GM12878 (cell line): ENCODE data around the gene MUC13. TPM values are rescaled to one million over a fixed set of nuclear protein-coding genes. Genes with fewer than 3 reads are reported as not detected.

ENCODE experiments used
- ATAC-seq: fragments of 200-7000 bp; cut with Tn5 transposase; 3 replicates; pipeline ENCODE4 v1.9.1; 2020; ENCODE audit warnings: mild to moderate bottlenecking, moderate library complexity
- BruUV-seq: library from RNA; stranded (reverse); fragments of 400-500 nt; replicated peaks from 2 replicates; lab custom pipeline; 2021; lab: Mats Ljungman, UMichigan
- CTCF ChIA-PET: fragments of 300-600 bp; sonication (Branson Sonifier 250); formaldehyde crosslinking; extraction: SDS; loops from one replicate; lab custom pipeline; 2021; ENCODE audit warnings: inconsistent platforms; lab: Yijun Ruan, JAX
- POLR2A ChIA-PET: fragments of 350-600 bp; formaldehyde crosslinking; extraction: SDS; loops from one replicate; lab custom pipeline; 2021; ENCODE audit warnings: inconsistent platforms; lab: Charles Lee
- RAD21 ChIA-PET: fragments of 300-600 bp; sonication (Branson Sonifier 250); formaldehyde crosslinking; loops from one replicate; lab custom pipeline; 2023; ENCODE audit warnings: antibody characterized with exemption; ENCODE audit not compliant: unreplicated experiment; lab: Charles Lee
- SMC1A ChIA-PET: fragments of 300-600 bp; sonication (Branson Sonifier 250); formaldehyde crosslinking; loops from one replicate; lab custom pipeline; 2023; ENCODE audit not compliant: unreplicated experiment, uncharacterized antibody; lab: Charles Lee
- DNase-seq: peaks from one replicate; pipeline ENCODE4 v3.0.0-alpha.2; 2011; ENCODE audit warnings: low read depth, low spot score
- FAIRE-seq: peaks from 3 replicates; lab custom pipeline; 2011; peaks lifted over from hg19 to GRCh38; lab: Jason Lieb, UNC
- H2AFZ ChIP-seq: 2 replicates; pipeline ENCODE4 v1.6.0; 2011; ENCODE audit warnings: low read depth, low read length, control low read depth; ENCODE audit not compliant: control insufficient read depth
- H3K27ac ChIP-seq: 2 replicates; pipeline ENCODE4 v1.5.1; 2011; ENCODE audit warnings: control low read depth; ENCODE audit not compliant: control insufficient read depth, insufficient read depth
- H3K27me3 ChIP-seq, 2 experiments: replicated peaks in 1 of 2; 2 replicates each; pipeline versions ENCODE4 v1.6.0 to v1.6.1; 2011; ENCODE audit warnings: low read length in 1 of 2; ENCODE audit not compliant: control insufficient read depth in 2 of 2, insufficient read depth in 2 of 2
- H3K36me3 ChIP-seq, 2 experiments: 2 replicates each; pipeline ENCODE4 v1.5.1; 2011; ENCODE audit warnings: low read length in 1 of 2; ENCODE audit not compliant: control insufficient read depth in 2 of 2, insufficient read depth in 2 of 2
- H3K4me1 ChIP-seq: 2 replicates; pipeline ENCODE4 v1.6.1; 2011; ENCODE audit warnings: mild to moderate bottlenecking, low read length, moderate library complexity, mixed read lengths; ENCODE audit not compliant: control insufficient read depth, insufficient read depth
- H3K4me2 ChIP-seq: 2 replicates; pipeline ENCODE4 v1.6.0; 2011; ENCODE audit warnings: control low read depth; ENCODE audit not compliant: control insufficient read depth, insufficient read depth
- H3K4me3 ChIP-seq: fragments of 200-600 bp; sonication (generic); 2 replicates; pipeline ENCODE4 v1.5.1; 2016
- H3K79me2 ChIP-seq: 2 replicates; pipeline ENCODE4 v1.6.0; 2011; ENCODE audit warnings: low read length; ENCODE audit not compliant: control insufficient read depth, insufficient read depth
- H3K9ac ChIP-seq: 2 replicates; pipeline ENCODE4 v1.8.0; 2011; ENCODE audit warnings: low read length, control low read depth, mixed read lengths; ENCODE audit not compliant: control insufficient read depth, insufficient read depth
- H3K9me3 ChIP-seq: replicated peaks from 3 replicates; pipeline ENCODE4 v1.5.1; 2011; ENCODE audit warnings: mild to moderate bottlenecking, low read length; ENCODE audit not compliant: control insufficient read depth, insufficient read depth
- H4K20me1 ChIP-seq: 2 replicates; pipeline ENCODE4 v1.6.0; 2011; ENCODE audit not compliant: control insufficient read depth, insufficient read depth
- CHD1 ChIP-seq: IDR thresholded peaks from 2 replicates; pipeline ENCODE4 v1.6.1; 2012; ENCODE audit warnings: low read depth, low read length, improper control_type of control experiment
- GATAD2B ChIP-seq: fragments of 450-650 bp; conservative IDR thresholded peaks from 2 replicates; pipeline ENCODE4 v1.6.1; 2017; ENCODE audit warnings: low read depth, mild to moderate bottlenecking, moderate library complexity
- MXI1 ChIP-seq: fragments of 150-350 bp; IDR thresholded peaks from 2 replicates; pipeline ENCODE4 v1.6.1; 2011; ENCODE audit warnings: low read depth, mild to moderate bottlenecking, inconsistent platforms, low read length, improper control_type of control experiment
- NFYB ChIP-seq: IDR thresholded peaks from 2 replicates; pipeline ENCODE4 v1.6.1; 2011; ENCODE audit warnings: low read depth, mild to moderate bottlenecking, low read length, improper control_type of control experiment, moderate library complexity; ENCODE audit not compliant: insufficient read depth
- POLR2AphosphoS2 ChIP-seq: IDR thresholded peaks from 2 replicates; pipeline ENCODE4 v1.6.1; 2011; ENCODE audit warnings: low read depth, mild to moderate bottlenecking, low read length, improper control_type of control experiment, moderate library complexity
- RCOR1 ChIP-seq: conservative IDR thresholded peaks from 2 replicates; pipeline ENCODE4 v1.6.1; 2012; ENCODE audit warnings: low read depth, low read length, improper control_type of control experiment
- SMC3 ChIP-seq: IDR thresholded peaks from 2 replicates; pipeline ENCODE4 v1.6.1; 2011; ENCODE audit warnings: low read length, improper control_type of control experiment, borderline replicate concordance
- TBL1XR1 ChIP-seq: IDR thresholded peaks from 2 replicates; pipeline ENCODE4 v1.6.1; 2012; ENCODE audit warnings: low read depth, low read length, improper control_type of control experiment
- ZNF207 ChIP-seq: fragments of 450-650 bp; IDR thresholded peaks from 2 replicates; pipeline ENCODE4 v1.6.1; 2014; ENCODE audit warnings: antibody characterized with exemption, mild to moderate bottlenecking, borderline replicate concordance
- WGBS: methylation state at CpG from one replicate; pipeline ENCODE4 v1.1.6; 2016; ENCODE audit warnings: low lambda C conversion rate; ENCODE audit not compliant: insufficient replicate concordance, insufficient coverage; ENCODE audit errors: missing lambda C conversion rate; 5-methylcytosine and 5-hydroxymethylcytosine counted together
- in situ Hi-C: fragments of 300-500 bp; cut with MboI; formaldehyde crosslinking; loops from 9 replicates; pipeline ENCODE4 v1.14.3; 2018; ENCODE audit warnings: mixed read lengths
- intact Hi-C: fragments of 100-400 bp; cut with micrococcal nuclease; formaldehyde crosslinking; loops from one replicate; pipeline ENCODE4 v1.14.2; 2022; ENCODE audit not compliant: unreplicated experiment
- polyA plus RNA-seq, 11 experiments: library from polyadenylated mRNA; depleted of rRNA in 4 of 11; unstranded in 6 of 11; stranded (reverse) in 5 of 11; fragments of >200 nt; fragmentation: Nextera tagmentation in 4 of 11; fragmentation: Illumina TruSeq in 1 of 11; extraction: Ambion mirVana in 4 of 11; extraction: Trizol in 1 of 11; gene quantifications; 1 replicate in 1 of 11; 2 replicates in 10 of 11; pipeline versions ENCODE4 v1.2.1 to v1.2.3, GENCODE V29; 2011 to 2016; ENCODE audit warnings: inconsistent platforms in 2 of 11, missing spikeins in 2 of 11, low read depth in 1 of 11
- total RNA-seq, 4 experiments: library from RNA; depleted of rRNA in 3 of 4; stranded (reverse); fragments of >200 nt in 3 of 4; fragmentation: Illumina TruSeq in 1 of 4; extraction: Trizol in 1 of 4; gene quantifications; 2 replicates each; pipeline versions ENCODE4 v1.2.1 to v1.2.3, GENCODE V29; 2013 to 2021
- TF ChIP-seq, protein P1 (sequence below): fragments of 450-650 bp; IDR thresholded peaks from 2 replicates; pipeline ENCODE4 v1.6.1; 2016; ENCODE audit warnings: mild to moderate bottlenecking
- TF ChIP-seq, protein P2 (sequence below): fragments of 150-350 bp; IDR thresholded peaks from 2 replicates; pipeline ENCODE4 v1.6.1; 2014; ENCODE audit warnings: mild to moderate bottlenecking, low read depth, low read length
- TF ChIP-seq, protein P3 (sequence below): IDR thresholded peaks from 2 replicates; pipeline ENCODE4 v1.6.1; 2012; ENCODE audit warnings: mild to moderate bottlenecking, low read depth, low read length
- TF ChIP-seq, protein P4 (sequence below): IDR thresholded peaks from 2 replicates; pipeline ENCODE4 v1.6.1; 2011; ENCODE audit warnings: low read depth, mild to moderate bottlenecking, low read length, moderate library complexity, borderline replicate concordance; ENCODE audit errors: extremely low read depth

The MUC13 gene
- total and polyA plus RNA-seq, 10 of the 15 experiments (the other 5 are each of a cell fraction or from before 2014, with no cell fraction given), result 0.27 to 60.1 (median 0.76) TPM

DNA sequence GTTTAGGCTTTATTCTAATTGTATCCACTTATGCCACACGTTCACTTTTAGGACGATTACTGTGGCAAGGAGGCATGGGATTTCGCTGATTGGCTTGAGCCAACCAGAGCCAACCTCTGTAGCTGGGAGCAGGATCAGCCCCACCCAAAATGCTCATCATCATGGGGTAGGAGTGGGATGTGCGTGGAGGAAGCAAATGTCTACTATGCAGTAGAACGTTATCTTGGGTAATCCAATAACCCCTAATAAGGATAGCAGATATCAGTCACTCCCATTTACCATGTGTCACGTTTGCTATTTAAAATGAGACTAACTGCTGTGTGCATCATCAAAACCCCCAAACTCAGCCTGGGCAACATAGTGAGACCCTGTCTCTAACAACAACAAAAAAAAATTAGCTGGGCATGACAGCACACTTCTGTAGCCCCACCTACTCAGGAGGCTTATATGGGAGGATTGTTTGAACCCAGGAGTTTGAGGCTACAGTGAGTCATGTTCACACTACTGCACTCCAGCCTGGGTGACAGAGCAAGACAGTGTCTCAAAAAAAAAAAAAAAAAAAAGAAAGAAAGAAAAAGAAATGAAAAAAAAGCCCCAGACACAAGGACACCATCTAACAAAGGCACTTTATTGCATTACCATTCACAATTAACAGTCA, 29.6 kb downstream of the MUC13 start:
- no peak for FAIRE-seq
- H4K20me1 ChIP-seq, result no peaks in the 10 kb centered on the region
- DNase-seq, result no peak
- POLR2A ChIA-PET, result interaction anchor here (0.6 kb wide), 1 partner anchor 144 kb away, joined by 3 read pairs; no protein-coding TSS in a partner anchor
- no peaks in the 10 kb centered on the region for H3K36me3 ChIP-seq
- intact Hi-C loops (no loop called here), in situ Hi-C loops (loop anchor here (5.0 kb wide), 2 partner anchors 143 to 343 kb away; no protein-coding TSS in a partner anchor)
- 44% methylated on average over 6 of the region's 6 CpGs for WGBS
- SMC1A ChIA-PET, result interaction anchor here (1.0 to 7.3 kb wide), 5 partner anchors 15 to 142 kb away, joined by 3 to 242 read pairs (median 6); no protein-coding TSS in a partner anchor
- RAD21 ChIA-PET, result interaction anchor here (0.7 to 4.3 kb wide), 3 partner anchors 17 to 144 kb away, joined by 3 to 174 read pairs (median 16); no protein-coding TSS in a partner anchor
- H3K4me3 ChIP-seq, result no peak overlapping the region
- H2AFZ ChIP-seq, result no peak overlapping the region
- H3K9ac ChIP-seq, result no peak overlapping the region
- TF ChIP-seq, protein P1, sequence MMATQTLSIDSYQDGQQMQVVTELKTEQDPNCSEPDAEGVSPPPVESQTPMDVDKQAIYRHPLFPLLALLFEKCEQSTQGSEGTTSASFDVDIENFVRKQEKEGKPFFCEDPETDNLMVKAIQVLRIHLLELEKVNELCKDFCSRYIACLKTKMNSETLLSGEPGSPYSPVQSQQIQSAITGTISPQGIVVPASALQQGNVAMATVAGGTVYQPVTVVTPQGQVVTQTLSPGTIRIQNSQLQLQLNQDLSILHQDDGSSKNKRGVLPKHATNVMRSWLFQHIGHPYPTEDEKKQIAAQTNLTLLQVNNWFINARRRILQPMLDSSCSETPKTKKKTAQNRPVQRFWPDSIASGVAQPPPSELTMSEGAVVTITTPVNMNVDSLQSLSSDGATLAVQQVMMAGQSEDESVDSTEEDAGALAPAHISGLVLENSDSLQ, result no peak
- no peak for TF ChIP-seq ZNF207
- TF ChIP-seq MXI1, result no peak
- TF ChIP-seq, protein P2, sequence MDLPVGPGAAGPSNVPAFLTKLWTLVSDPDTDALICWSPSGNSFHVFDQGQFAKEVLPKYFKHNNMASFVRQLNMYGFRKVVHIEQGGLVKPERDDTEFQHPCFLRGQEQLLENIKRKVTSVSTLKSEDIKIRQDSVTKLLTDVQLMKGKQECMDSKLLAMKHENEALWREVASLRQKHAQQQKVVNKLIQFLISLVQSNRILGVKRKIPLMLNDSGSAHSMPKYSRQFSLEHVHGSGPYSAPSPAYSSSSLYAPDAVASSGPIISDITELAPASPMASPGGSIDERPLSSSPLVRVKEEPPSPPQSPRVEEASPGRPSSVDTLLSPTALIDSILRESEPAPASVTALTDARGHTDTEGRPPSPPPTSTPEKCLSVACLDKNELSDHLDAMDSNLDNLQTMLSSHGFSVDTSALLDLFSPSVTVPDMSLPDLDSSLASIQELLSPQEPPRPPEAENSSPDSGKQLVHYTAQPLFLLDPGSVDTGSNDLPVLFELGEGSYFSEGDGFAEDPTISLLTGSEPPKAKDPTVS, result no peak
- TF ChIP-seq SMC3, result no peak
- no peak for TF ChIP-seq GATAD2B
- TF ChIP-seq, protein P3, sequence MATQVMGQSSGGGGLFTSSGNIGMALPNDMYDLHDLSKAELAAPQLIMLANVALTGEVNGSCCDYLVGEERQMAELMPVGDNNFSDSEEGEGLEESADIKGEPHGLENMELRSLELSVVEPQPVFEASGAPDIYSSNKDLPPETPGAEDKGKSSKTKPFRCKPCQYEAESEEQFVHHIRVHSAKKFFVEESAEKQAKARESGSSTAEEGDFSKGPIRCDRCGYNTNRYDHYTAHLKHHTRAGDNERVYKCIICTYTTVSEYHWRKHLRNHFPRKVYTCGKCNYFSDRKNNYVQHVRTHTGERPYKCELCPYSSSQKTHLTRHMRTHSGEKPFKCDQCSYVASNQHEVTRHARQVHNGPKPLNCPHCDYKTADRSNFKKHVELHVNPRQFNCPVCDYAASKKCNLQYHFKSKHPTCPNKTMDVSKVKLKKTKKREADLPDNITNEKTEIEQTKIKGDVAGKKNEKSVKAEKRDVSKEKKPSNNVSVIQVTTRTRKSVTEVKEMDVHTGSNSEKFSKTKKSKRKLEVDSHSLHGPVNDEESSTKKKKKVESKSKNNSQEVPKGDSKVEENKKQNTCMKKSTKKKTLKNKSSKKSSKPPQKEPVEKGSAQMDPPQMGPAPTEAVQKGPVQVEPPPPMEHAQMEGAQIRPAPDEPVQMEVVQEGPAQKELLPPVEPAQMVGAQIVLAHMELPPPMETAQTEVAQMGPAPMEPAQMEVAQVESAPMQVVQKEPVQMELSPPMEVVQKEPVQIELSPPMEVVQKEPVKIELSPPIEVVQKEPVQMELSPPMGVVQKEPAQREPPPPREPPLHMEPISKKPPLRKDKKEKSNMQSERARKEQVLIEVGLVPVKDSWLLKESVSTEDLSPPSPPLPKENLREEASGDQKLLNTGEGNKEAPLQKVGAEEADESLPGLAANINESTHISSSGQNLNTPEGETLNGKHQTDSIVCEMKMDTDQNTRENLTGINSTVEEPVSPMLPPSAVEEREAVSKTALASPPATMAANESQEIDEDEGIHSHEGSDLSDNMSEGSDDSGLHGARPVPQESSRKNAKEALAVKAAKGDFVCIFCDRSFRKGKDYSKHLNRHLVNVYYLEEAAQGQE, result no peak
- TF ChIP-seq, protein P4, sequence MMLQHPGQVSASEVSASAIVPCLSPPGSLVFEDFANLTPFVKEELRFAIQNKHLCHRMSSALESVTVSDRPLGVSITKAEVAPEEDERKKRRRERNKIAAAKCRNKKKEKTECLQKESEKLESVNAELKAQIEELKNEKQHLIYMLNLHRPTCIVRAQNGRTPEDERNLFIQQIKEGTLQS, result no peak
- no peak for TF ChIP-seq RCOR1
- no peak for TF ChIP-seq NFYB
- no peak for TF ChIP-seq POLR2AphosphoS2
- no peak for TF ChIP-seq CHD1
- no peak for TF ChIP-seq TBL1XR1
- H3K79me2 ChIP-seq, result no peaks in the 10 kb centered on the region
- no TSS peak for BruUV-seq
- CTCF ChIA-PET, result interaction anchor here (1.2 to 9.1 kb wide), 3 partner anchors 60 to 680 kb away, joined by 3 to 551 read pairs (median 3); no protein-coding TSS in a partner anchor
- H3K4me2 ChIP-seq, result no peak overlapping the region
- no peaks in the 10 kb centered on the region; a peak in 2 of 4 replicates for H3K27me3 ChIP-seq
- no peaks in the 10 kb centered on the region for H3K4me1 ChIP-seq
- H3K9me3 ChIP-seq, result no peaks in the 10 kb centered on the region
- ATAC-seq, result no peak
- no peak overlapping the region for H3K27ac ChIP-seq
